ENCODE results near the gene PKLR.

The PKLR gene

GRCh38 chr1:155282488-155283091 lies 18.6 kb downstream of the PKLR start:
- DNase-seq = no peak

DNA sequence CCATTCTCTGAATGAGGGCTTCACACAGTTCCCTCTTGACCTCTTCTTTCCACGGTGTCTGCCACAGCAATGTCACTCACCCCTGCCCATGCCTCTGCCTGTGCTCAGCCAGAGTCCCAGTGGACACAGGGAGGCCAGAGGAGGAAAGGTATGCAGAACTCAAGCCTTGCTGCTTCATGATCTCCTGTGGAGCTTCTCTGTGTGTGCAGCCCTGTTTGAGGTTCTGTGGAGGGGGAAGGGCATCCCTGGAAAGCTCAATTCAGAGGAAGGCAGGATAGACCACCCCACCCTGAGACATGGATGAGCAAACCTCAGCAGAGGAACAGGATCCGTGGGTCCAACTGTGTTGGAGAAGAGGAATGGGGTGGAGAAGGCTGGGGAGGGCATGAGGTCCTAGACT lies 22.0 kb downstream of the PKLR start:
- no peak for DNase-seq

DNA sequence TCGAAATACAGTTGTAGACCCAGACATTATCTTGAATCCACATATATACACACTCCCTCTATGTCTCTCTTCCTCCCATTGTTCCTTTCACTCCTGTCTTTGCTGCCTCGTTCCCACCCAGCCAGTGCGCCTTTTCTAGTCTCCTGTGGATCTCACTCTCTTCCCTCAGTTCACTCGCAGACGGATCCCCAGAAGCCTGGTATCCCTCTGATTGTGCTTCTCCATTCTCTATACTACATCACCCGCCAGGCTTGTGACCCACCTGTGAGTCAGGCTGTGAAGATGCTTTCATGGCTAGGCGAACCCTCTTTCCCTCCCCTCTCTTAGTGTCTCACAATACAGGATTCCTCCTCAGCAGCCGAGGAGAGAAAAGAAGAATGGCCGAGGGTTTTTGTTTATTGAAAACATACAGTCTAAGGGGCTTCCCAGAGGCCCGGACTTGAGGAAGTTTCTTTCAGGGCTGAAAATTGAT lies 22.5 kb downstream of the PKLR start:
- DNase-seq = no peak

- DNase-seq = peak; percentile 87
Observed at GRCh38 chr1:155277902-155278688, 23.1 kb downstream of the PKLR start.

- peak; percentile 97 for DNase-seq
Observed at GRCh38 chr1:155277070-155277901, 24.0 kb downstream of the PKLR start, which contains the start of gene HCN3. Gene HCN3, plus strand, starts transcription at chr1:155277463. Its CDS starts 128 bp downstream, at chr1:155277591.

DNA sequence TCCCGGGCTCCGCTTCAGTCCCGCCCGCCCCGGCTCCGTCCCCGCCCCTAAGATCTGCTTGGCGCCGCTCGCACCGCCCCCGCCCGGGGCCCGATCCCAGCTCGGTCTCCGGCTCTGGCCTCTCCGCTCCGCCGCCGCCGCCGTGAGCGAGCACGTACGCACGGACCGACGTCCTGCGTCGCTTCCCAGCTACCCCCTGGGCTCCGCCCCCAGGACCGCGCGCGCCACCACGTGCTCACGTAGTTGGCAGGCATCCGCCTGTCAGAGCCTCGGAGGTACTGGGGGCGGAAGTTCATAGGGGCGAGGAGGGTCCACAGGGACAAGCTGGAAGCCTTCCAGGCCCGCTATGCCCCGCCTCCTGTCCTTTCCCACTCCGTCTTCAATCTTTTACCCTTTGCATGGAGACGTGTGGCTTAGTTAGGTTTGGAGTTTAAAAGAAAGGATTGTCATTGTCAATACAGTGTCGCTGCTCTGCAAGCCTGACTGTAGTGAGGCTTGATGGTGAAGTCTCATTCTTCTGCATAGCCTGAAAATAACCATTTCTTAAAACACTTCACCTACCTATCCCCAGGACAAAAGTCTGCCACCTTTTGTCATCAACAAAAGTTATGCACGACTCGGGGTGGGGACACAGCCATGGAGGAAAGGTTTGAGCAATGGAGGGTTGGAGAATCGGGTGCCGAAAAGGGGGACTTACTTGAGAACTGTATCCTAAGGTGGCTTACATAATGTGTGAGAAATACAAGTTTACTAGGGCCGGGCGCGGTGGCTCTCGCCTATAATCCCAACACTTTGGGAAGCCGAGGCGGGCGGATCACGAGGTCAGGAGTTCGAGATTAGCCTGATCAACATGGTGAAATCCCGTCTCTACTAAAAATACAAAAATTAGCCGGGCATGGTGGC lies 27.6 kb downstream of the PKLR start, which contains the start of gene CLK2:
Gene CLK2 (minus strand): TSS at position 162 of the 903 bp plus-strand sequence. CDS start 2,527 bp downstream, outside the sequence.
- DNase-seq = peak; percentile 97

- peak; percentile 39 for DNase-seq
Observed at GRCh38 chr1:155272466-155273342, 28.5 kb downstream of the PKLR start.

DNA sequence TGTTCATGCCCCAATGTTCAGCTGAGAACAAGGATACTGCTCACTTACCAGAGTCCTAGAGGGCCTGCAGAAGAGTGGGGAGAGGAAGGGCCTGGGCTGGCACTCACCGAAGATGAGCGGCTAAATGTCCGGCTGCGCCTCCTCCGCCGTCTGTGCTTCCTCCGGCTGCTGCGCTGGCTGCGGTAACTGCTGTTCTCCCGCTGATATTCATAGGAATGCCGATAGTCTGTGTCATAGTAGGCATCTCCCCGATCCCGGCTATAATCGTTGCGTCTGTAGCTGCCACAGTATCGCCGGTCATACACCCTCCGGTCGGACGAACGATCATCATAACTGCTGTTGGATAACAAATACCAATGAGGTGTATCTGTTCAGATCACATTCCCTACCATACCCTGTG lies 31.9 kb downstream of the PKLR start:
- DNase-seq = no peak

GRCh38 chr1:155268630-155269029 lies 32.6 kb downstream of the PKLR start:
- DNase-seq = no peak

- no peak for DNase-seq
Observed at GRCh38 chr1:155267373-155267772, 33.9 kb downstream of the PKLR start.

- no peak for DNase-seq
Observed at GRCh38 chr1:155266553-155266952, 34.7 kb downstream of the PKLR start.

DNA sequence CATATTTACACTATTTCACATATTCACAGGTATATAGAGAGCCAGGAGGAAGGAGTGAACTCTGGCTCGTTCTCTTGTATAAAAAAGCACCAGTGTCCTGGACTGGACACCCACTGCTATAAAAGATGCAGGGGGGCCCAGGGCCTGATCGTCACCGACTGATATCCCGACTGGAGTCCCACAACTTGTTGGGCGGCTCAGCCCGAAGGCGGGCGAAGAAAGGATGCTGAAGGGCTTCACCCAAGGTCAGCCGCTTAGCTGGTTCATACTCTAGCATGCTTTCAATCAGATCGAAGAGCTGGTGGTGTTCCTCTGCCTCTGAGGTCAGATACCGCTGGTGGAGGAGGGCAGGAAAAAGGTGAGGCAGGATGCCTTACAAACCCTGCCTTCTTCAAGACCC lies 38.2 kb downstream of the PKLR start:
- DNase-seq = no peak

DNA sequence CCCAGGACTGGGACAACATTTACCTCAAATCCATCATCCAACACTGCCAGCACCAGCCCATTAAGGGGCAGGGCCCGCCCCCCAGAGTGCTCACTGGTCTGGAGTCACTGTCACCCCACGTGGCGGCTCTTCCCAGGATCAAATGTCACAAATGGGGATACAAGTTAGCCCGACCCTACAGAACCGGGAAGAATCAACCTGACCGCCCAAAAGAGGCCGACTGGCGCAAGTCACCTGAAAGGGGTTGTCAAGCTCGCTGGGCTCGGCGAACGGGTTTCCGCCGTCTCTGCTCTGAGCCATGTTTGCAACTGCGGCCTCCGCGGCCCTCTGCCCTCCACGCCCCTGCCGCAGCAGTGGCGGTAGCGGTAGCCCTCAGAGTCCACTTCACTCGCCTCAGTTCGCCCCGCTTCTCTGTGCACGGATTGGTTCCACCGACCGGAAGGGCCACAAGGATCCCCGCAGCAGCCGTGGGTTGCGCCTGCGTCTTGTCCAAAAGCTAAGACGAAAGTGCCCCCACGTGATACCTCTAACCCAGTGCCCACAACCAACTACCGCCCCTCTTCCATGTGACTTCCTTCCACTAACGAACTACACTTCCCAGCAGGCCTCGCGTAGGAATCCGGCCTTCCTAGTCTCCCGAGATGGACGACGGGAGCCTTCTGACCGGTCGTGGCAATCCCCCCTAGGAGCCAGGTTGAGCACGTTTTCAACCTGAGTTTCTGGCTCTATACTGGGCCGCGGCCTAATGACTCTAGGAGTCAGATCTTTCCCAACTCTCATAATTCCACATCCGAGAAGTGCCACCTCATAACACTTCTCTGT lies 39.2 kb downstream of the PKLR start, which contains the start of gene SCAMP3:
Gene SCAMP3 (minus strand): TSS at position 509 of the 822 bp plus-strand sequence. CDS start 209 bp downstream, at position 300.
- peak; percentile 98 for DNase-seq

- DNase-seq = no peak
Observed at GRCh38 chr1:155261493-155261851, 39.8 kb downstream of the PKLR start.

- no peak for DNase-seq
Observed at GRCh38 chr1:155260276-155260675, 41.0 kb downstream of the PKLR start.

DNA sequence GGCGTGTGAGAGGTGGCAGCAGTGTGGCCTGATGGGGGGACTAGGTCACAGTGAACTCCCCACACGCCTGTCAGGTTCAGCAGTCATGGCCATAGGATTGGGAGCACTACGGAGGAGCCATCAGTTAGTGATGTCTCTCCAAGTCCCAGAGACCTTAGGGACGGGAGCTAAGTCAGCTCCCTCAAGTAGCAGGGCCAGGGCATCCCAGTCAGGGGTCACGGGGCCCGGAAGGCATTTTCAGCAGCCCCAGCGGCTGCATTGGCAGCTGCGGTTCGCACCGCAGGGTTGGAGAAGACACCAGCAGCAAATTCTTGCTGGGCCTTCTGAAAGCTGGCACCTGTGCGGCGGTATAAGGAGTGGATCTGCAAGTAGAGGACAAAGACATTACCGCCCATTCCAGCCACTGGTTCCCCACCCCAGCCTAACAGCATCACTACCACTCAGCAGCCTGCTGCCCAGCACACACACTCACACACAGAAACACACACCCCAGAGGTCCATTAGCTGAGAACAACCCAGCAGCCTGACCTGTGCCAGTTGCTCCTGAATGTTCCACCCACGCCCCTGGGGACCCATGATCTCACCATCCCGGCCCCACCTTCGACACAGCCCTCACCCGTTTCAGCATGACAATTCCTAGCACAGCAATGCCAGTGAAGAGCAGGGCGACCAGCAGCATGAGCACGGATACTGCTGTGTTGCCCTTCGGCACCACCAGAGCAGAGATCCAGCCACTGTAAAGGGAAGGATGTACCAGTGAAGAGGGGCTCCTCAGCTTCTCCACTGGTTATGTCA lies 45.0 kb downstream of the PKLR start:
- no peak for DNase-seq

- DNase-seq = peak; percentile 86
Observed at GRCh38 chr1:155255243-155256007, 45.8 kb downstream of the PKLR start, which contains the start of gene ENTREP3. Gene ENTREP3, minus strand, starts transcription at chr1:155255483. Its CDS starts 606 bp downstream, at chr1:155254877.

GRCh38 chr1:155254714-155255242 lies 46.5 kb downstream of the PKLR start:
- peak; percentile 21 for DNase-seq

Data from NCI-H1105 treated with DMSO at 0.1 percent for 48 hours (cell line).